Measurements from ENCODE around the gene CAMK2A.

Gene CAMK2A

DNA sequence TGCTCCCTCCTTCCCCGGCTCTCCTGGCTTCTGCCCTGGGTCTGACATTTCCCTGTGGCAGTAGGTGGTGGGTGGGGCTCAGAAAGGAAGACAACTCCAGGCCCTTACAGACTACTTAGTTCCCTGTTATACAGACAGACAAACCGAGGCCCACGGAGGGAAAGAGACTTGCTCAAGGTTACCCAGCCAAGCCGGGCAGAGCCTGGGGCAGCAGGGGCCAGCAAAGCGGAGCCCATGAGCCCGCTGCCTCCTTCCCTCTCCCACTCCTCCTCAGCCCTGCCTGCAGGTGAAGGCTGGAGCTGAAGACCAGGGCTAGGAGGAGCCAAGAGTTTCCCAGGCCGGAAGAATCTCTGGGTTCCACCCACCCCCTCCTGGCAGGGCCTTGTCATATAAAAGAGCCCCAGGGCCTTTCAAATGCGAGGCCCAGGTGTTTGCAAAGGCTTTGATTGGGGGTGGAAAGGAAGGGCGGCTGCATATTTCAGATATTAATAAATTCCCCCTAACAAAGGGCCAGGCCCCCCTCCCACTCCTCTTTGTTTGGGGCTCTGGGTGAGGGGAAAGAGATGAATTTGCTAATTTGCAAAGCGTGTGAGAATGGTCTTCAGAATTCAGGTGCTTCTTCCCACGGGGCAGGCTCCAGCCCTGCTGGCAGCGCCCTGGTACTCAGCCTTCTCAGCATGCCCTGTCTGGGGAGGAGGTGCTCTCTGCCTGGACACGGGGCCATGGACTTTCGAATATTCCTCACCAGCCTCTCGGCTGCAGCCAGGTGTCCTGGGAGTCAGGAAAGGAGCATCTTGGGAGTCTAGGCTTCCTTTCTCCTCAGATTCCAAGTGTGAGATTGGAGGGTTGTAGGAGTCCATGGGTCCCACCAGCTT lies 78.2 kb downstream of the CAMK2A start:
- DNase-seq (ENCODE audit: low spot score): no peak

DNA sequence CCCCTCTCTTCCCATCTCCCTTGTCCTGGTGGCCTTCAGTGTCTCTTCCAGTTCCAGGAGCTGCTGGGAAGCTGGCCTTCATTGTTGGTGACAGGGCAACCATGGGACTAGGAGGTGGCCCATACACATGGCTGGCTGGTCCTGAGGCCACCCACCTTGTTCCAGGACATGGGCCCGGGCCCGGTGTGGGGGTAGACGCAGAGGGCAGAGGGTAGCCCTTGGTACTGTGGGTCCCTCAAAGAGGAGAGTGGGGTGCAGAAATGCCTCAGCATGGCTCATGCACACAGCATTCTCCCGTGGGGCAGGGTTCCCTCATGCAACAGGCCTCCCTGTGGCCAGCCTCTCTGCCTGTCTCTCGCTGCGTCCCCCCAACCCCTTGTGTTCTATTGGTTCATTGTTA lies 78.9 kb downstream of the CAMK2A start:
- DNase-seq (ENCODE audit: low spot score): no peak

DNA sequence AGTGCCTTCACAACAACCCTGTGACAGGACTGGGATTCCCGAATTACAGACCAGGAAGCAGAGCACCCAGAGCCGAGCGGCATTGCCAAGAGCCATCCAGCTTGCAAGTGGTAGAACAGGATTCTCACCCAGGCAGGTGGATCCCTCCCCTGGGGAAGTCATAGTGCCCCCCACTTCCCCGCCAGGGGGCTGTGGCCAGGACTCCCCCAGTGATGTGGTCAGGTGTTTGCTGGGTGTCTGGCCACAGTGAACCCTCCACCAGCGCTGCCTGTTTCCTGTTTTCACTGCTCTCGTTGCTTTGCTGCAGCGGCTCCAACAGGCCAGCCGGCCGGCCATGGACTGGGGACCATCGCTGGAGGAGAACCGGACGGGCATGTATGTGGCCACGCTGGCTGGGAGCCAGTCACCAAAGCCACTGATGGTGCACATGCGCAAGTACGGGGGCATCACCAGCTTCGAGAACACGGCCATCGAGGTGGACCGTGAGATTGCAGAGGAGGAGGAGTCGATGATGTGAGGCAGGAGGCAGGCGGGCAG lies 80.4 kb downstream of the CAMK2A start:
- DNase-seq (ENCODE audit: low spot score): no peak

DNA sequence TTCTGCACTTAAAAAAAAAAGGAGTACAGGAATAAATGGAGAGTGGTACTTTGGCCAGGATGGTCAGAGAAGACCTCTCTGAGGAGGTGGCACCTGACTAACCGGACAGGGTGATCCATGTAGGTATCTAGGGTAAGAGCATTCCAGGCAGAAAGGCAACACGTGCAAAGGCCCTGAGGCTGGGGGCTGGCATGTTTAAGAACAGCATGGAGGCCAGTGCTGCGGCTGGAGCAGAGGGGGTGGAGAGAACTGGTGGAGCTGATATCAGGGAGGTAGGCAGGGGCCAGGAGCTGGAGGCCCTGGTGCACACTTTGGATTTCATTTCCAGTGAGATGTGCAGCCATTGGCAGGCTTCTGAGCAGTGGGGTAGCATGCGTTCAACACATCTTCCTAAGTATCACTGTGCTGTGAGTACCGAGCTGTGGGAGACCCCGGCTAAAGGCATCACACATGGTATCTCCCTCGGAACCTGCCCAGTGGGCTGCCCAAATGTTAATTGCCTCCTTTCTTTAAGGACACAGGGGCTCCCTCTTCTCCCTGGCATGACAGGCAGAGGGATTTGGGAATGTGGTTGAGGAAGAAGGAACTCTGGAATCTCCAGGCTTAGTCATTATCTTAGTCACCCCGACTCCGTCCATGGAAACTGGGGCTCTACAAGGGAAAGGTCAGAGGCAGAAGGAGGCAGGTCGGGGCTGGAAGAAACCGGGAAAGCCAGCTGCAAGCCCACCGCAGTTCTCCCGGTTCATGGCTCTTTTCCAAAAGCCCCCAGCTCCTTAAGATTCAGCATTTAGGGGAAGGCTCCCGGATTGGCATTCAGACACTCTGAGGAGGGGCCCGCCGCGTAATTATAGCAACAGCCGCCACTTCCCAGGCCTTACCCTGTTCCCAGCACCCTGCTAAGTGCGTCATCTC lies 81.1 kb downstream of the CAMK2A start:
- no peak for DNase-seq (ENCODE audit: low spot score)

DNA sequence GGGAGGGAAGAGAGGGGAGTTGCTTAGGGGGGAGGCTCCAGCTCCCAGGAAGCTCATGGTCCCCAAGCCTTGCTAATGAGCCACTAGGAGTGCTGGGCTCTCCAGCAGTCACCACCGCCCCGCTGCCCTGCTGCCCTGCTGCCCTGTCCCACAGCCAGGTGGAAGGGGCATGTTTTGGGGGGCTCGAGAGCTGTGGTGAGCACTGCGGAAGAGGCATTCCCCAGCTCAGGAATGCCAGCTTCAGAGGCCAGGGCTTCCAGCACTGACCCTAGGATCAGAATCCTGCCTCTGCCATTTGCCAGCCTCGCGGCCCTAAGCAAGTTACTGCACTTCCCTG lies 82.8 kb downstream of the CAMK2A start:
- no peak for DNase-seq (ENCODE audit: low spot score)

DNA sequence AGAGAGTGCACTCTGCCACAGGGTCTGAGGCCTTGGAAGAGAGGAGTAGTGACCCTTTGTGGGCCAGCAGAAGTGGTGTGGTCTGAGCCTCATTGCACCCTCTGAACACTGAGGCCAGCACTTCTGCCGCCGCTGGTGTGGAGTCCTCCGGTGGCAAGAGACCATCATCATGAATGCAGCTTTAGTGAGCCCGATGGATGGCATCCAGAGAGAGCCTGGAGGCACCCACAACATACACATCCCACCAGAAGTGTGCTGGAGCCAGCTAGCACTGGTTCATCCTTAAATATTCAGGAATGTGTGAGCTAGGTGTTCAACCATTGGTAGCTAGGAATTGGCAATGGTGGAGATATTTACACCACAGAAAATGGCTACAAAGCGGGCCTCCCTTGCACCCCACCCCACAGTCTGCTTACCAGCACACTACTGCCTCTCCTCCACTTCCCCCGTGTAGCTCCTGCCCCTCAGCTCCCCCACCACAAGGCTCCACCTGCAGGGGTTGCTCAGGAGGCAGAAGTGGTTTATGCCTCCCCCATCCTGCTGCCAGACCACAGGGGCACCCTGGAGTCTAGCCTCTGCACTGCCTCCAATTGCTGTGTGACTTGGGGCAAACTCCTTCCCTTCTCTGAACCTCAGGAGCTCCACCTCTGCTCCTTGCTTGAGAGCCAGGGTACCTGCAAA lies 83.3 kb downstream of the CAMK2A start:
- DNase-seq (ENCODE audit: low spot score): no peak

DNA sequence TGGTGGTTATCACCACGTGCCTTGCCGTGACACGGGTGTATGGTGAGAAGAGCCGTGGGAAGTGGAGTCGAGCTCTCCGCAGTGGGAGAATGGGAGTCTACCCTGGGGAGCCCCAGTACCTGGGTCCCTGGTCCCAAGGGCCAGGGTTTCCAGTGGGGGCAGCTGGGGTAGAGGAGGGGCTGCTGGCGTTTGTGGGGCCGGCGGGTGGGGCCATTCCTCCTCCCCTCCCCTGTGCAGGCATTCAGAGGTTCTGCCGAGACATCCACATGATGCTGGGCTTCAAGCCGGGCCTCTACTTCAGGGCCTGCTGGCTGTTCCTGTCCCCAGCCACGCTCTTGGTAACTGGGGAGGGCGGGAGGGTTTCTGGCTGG lies 85.0 kb downstream of the CAMK2A start:
- DNase-seq (ENCODE audit: low spot score): no peak

DNA sequence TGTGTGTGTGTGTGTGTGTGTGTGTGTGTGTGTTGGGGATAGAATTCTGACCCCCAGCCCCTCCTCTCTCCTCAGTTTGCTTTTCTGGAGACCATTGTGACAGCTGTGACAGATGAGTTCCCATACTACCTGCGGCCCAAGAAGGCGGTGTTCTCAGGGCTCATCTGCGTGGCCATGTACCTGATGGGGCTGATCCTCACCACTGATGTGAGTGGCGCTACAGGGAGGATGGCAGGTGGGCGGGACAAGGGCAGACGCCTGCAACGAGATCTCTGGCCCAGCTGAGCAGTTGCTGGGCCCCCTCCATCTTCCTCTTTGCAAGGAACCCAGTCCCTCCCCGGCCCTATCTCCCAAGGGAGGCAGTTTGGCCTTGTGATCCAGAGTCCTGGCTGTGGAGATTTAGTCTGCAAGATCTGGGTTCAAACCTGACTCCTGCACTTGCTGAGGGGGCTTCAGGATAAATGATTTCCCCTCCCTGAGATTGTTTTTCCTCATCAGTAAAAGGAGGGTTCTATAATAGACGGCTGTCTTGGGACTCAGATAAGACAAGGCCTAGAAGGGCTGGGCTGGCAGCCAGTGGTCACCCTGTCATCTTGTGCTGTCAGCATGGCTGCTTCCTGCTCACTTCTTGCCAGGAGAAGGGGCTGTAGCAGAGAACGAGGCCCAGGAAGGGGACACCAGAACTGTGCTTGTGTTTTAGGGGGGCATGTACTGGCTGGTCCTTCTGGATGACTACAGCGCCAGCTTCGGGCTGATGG lies 85.6 kb downstream of the CAMK2A start:
- DNase-seq (ENCODE audit: low spot score): no peak

DNA sequence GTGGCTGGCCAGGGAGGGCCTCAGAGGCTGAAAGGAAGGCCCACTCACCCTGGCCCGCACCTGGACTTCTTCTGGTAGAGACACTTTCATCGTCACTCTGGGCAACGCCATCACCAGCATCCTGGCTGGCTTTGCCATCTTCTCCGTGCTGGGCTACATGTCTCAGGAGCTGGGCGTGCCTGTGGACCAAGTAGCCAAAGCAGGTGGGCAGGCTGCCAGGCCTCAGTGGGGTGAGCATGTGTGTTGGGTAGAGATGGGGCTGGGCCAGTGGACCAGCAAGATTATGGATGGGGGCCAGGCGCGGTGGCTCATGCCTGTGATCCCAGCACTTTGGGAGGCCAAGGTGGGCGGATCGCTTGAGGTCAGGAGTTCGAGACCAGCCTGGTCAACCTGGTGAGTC lies 87.1 kb downstream of the CAMK2A start:
- DNase-seq (ENCODE audit: low spot score): no peak

DNA sequence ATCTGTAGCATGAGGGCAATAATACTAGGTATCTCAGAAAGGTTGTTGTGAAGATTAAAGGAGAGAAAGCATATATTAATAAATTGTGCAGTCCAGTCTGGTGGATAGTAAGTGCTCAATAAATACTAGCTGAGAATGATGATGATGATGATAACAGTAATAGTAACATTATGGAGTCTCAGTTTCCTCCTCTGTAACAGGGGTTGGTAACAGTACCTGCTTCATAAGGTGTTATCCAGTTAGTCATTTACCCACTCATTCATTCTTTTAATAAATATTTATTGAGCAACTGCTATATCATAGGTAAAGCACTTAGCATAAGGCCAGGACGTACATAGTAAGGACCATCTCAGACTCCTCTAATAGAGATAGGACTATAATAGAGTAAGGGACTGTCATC lies 92.1 kb downstream of the CAMK2A start:
- no peak for DNase-seq (ENCODE audit: low spot score)

DNA sequence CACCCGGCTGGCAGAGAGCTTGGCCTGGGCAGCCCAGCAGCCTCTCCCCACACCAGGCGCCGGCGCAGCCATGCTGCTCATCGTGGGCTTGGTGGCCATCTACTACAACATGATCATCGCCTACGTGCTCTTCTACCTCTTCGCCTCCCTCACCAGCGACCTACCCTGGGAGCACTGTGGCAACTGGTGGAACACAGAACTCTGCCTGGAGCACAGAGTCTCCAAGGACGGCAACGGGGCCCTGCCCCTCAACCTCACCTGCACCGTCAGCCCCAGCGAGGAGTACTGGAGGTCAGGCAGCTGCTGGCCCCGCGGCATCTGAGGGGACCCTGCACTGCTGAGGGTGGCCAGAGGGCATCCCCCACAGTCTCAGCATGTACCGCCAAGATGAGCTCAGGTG lies 92.6 kb downstream of the CAMK2A start:
- DNase-seq (ENCODE audit: low spot score): no peak

DNA sequence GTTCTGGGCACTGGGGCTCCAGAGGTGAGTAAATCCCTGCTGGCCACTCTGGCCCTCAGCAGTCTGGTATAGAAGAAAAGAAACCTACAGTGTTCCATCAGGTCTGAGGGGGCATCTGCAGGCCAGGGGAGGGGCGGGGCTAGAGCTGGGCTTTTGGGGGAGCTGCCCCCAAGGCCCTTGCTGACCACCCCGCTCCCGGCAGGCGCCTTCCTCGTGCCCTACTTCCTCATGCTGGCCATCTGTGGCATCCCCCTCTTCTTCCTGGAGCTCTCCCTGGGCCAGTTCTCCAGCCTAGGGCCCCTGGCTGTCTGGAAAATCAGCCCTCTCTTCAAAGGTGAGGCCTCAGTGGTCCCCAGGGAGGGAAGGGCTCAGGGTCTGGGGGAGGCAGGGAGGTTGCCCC lies 93.1 kb downstream of the CAMK2A start:
- no peak for DNase-seq (ENCODE audit: low spot score)

DNA sequence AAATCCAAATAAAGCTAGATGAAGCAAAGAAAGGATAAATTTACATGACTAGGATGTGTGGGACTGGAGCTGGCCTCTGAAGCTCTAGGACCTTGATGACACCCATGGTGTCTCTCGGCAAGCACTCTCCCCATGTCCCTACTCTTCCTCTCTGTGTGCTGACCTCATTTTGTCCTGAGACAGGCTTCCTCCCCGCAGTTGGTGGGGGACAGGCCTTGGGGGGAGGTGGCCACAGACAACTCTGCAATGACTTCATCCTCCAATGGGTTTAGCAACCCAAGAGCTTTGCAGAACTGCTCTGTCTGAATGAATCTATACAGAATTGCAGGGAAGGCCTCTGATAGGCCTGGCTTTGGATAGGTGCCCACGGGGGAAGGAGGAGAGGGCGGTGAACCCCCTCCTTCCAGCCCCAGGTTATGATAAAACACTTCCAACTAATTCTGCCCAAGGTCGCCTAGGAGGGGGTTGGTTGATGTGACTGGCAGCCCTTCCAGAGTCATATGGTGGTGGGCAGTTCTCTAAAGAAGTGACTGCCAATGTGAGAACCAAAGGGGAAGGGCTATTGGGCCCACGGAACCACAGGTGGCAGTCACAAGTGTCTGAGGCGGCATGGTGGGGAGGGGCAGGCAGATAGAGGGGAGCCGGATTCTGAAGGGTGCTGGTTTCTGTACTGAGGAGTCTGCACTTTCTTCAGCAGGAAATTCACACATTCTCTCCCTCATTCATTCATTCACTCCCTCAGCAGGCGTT lies 93.7 kb downstream of the CAMK2A start:
- DNase-seq (ENCODE audit: low spot score): no peak

DNA sequence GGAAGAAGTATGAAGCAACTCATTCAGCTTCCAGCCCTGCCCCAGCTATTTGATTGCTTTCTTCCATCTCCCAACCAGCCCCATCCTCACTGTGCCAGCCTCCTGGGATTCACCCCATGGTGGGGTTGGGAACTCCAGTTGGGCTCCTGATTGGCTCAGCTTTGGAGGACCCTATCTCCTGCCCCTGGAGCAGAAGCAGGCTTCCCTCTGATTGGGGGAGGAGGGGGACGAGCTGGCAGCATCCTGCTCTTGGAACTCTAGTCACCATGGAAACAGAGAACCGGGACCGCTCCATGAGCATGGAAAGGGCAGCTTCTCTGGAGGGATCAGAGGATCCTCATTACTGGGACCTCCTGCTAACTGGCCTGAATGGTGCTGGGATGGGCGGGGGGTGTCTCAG lies 97.1 kb downstream of the CAMK2A start:
- DNase-seq (ENCODE audit: low spot score): no peak

DNA sequence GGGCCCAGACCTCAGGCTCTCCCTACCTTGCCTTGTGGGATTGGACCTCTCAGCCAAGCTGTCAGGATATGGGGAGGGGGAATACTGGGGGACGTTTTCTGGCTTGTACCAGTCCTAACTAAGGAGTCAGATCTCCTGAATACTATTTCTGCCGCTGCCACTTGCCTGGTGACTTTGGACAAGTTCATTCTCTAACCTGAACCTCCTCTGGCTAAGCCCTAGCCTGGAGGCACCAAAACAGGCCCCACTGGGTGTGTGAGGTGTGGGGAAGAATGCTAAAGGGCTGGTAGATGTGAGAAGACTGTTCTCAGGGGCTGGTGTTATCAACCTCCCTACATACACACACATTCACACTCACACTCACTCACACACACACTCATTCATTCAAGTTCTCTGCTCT lies 98.6 kb downstream of the CAMK2A start:
- no peak for DNase-seq (ENCODE audit: low spot score)

DNA sequence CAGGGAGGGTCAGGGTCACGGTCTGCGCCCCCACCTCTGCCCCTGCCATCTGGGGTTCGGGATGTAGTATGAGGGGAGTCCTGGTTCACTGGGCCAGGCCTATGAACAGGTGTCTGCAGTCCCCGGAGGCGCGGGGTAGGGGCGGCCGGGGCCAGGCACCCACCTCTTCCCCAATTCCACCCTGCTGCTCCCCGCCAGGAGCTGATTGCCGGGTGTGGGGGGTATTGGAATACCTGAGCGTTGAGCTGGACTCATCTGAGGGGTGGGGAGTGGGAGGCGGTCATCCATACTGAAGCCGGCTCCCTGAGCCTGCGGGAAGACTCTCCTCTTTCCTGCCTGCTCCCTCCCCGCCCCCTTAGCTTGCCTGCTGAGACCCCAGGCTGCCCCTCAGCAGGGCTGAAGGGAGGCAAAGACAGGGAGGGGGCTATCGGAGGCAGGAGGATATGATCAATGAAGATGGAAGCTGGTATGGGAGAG lies 99.0 kb downstream of the CAMK2A start:
- no peak for DNase-seq (ENCODE audit: low spot score)

DNA sequence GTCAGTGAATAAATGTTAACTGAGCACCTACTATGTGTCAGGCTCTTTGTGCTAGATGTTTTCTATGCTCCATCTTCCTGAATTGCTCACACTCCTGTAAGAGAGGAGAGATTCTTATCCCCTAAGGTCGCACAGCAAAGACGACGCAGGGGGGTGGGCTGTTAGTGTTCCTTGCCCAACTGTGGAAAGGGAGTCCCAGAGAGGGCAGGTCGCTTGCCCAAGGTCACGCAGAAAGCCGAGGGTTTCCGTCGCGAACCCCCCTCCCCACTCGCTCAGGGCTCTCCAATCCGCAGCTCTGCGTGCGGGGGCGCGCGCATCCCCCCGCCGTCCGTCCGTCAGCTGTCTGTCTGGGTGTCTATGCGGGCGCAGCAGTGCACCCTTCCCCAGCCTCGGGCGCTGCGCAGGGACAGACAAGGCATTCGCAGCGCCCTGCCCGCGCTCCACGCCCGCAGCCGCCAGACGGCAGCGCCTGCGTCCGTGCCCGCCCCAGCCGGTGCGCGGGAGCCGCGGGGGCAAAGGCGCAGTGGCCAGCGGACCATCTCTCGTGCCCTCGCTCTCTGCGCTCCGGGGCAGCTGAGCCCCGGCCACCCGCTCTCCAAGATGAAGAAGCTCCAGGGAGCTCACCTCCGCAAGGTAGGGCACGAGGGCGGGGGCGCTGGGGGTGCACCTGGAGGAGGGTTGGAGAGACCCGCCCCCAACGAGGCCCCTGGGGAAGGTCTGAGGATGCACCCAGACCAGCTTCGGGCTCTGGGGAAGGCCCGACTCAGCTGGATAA lies 99.7 kb downstream of the CAMK2A start, which contains the start of gene SLC6A7:
TSS of gene SLC6A7 (plus strand) at position 335 of the 775 bp plus-strand sequence. CDS start at position 601, 266 bp downstream.
- DNase-seq (ENCODE audit: low spot score): no peak

DNA sequence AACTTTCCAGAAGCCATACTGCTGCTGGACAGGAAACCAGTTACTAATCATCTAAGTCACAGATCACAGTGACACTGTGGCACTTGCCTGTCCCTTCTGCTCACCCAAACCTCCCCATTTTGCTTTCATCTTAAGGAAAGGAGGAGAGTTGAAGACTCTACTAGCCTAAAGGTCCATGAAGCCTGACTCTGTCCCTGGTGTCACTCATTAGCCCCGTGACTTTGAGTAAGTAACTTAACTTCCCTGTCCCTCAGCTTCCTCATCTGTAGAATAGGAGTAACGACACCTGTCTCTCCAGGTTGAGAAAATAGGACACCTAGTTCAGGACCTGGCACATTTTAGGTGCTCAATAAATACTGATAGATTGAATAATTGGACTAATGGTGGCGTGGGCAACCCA lies 100.2 kb downstream of the CAMK2A start:
- no peak for DNase-seq (ENCODE audit: low spot score)

DNA sequence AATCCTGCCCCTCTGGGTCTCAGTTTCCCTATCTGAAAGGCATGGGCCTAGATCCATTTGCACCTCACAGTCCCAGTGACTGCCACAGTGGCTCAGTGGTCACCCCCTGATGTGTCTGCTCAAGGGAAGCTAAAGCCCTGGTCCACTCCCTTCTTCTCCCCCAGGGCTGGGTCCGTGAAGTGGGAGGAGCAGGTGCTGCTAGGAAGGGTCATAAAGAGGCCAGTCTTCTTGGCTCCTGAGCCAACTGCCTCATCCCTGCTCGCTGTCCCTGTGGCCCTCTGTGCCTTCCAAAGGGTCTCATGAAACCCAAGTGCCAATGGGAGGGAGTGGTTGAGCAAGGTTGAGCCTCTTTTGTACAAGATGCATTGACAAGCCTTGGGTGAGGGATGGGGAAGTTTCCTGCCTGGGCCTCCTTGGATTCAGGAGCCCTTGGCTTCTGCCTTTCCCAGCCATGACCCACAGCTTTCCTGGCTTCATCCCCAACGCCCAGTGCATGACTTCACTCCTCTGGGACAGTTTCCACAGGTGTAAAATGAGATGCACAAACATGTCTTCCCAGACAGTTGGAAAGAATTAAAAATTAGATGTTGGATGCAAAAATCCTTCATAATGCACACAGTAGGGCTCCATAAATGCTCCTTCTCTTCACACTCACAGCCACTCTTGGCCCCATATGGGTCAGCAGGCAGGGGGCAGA lies 101.3 kb downstream of the CAMK2A start:
- no peak for DNase-seq (ENCODE audit: low spot score)

Data from HuH-7 (cell line).